HG02588 (cell line): ENCODE results near the gene MAD1L1.
"Not testable (repeated sequence)": the region's sequence is repeated elsewhere in the genome, so short reads cannot be mapped to it uniquely, and the experiment has no call there.

Experiments used
- ATAC-seq: cut with Tn5 transposase; IDR thresholded peaks from one replicate; pipeline ENCODE4 v1.9.1; 2021; ENCODE audit warnings: mild to moderate bottlenecking, moderate library complexity; ENCODE audit not compliant: unreplicated experiment

MAD1L1 gene

DNA sequence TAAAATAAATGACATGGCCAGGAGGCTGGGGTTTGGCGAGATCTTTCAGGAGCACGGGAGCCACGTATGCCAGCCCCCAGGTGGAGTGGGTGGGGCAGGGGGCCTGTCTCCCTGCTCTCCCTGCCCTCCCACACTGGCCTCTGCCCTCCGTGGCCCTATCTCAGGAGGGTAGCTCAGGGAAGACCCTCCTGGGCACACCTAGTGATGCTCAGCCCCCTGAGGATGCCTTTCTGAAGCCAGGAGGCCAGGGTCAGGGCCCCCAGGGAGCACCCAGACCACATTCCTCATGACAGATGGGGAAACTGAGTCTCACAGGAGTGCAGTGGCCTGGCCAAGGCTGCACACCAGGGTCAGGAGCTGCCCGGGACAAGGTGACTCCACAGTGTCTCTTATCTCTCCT lies 339.3 kb downstream of the MAD1L1 start:
- ATAC-seq: no peak

DNA sequence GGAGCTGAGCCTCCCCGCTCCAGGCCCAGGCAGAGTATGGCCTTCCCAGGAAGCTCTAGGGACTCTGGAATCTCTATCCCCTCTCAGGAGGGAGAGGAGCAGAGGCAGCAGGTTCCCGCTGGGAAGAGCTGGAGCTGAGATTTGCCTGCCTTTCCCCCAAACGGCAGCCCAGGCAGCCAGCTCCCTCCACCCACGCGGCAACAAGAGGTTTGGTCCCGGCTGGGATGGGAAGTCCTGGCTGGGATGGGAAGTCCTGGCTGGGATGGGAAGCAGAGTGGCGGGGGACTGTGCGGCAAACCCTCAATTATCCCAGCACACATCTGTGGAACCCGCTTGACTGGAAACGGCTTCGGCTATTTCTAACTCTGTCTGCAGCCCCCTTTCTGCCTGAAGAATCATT lies 339.7 kb downstream of the MAD1L1 start:
- ATAC-seq: no peak

GRCh38 chr7:1892011-1892965 lies 340.5 kb downstream of the MAD1L1 start:
- ATAC-seq: no peak

DNA sequence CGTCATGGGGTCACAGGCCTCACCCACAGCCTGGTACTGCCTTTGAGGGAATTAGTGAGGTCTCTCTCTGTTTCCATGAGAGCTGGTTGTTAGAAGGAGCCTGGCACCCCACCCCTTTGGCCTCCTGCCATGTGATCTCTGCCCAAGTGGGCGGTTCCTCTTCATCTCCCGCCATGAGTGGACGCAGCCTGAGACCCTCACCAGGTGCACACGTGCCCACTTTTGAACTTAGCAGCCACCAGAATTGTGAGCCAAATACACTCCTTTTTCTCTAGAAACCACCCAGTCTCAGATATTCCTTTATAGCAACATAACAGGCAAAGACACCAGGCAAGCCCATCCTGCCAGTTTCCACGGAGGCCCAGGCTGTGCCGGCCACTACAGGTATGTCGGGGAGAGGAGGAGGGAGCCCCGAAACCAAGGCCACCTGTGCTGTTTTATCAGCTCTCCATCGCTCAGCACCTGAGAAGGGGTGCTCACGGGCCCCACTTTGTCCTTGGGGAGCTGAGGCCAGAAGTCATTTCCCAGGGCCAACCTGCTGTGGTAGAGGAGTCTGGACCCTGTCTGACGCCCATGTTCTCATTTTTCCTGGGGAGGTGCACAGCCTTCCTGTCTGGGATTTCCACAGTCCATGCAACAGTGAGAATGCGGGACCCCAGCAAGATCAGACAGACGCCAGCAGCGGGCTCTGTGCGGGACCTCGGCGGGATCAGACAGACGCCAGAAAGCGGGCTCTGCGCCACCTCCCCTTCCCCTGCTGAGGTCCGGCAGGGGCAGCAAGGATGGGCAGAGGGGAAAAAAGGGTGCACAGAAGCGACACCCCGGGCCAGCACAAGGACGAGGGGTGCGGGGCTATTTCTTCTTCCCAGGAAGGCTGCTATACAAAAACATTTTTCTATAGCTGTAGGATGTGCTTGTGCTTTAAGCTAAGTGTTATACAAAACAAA lies 342.2 kb downstream of the MAD1L1 start:
- ATAC-seq: no peak

- ATAC-seq: no peak
Measured at GRCh38 chr7:1889556-1890181, 343.1 kb downstream of the MAD1L1 start.

GRCh38 chr7:1889091-1889490 lies 343.7 kb downstream of the MAD1L1 start:
- no peak for ATAC-seq

- ATAC-seq: no peak
Measured at GRCh38 chr7:1888425-1888824, 344.3 kb downstream of the MAD1L1 start.

DNA sequence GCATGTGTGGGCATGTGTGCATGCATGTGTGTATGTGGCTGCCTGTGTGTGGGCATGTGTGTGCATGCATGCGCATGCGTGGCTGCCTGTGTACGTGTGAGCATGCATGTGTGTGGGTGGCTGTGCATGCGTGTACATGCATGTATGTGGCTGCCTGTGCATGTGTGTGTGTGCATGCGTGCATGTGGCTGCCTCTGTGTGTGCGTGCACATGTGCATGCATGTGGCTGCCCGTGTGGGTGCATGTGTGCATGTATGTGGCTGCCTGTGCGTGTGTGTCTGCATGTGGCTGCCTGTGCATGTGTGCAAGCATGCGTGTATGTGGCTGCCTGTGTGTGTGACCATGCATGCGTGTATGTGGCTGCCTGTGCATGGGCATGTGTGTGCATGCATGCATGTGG lies 345.5 kb downstream of the MAD1L1 start:
- no peak for ATAC-seq

- ATAC-seq: no peak
Measured at GRCh38 chr7:1886361-1887064, 346.2 kb downstream of the MAD1L1 start.

DNA sequence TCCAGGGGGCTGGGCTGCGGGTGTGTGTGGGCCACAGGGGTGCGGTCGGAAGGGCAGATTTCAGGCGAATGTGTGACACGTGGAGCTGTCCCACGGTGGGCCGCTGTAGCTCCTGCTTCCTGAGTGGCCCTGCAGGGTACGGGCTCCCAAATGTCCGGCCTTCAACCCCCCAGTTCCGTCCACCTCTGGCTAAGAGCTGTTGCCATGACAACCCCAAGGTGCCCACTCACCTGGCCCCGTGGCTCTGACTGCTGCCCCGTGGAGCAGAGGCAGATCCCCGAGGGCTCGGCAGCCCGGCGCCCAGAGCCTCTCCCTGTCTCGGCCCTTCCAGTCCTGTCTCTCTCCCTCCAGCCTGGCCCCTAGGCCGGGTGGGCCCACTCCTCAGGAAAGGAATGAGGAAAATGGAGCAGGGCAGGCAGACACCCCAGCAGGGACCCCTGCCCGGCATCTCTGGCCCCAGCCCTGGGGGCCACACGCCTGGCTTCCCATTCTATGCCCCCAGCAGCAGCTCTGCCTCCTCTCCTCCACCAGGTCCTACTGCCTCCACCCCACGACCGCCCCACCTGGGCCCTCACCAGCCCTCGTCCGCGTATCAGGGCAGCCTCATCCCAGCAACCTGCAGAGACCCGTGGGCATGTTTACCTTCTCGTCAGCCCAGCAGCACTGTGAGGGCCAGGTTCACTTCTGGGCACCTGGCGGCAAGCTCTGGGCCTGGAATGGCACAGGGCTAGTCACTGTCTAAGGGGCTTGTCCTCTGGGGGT lies 347.1 kb downstream of the MAD1L1 start:
- no peak for ATAC-seq

DNA sequence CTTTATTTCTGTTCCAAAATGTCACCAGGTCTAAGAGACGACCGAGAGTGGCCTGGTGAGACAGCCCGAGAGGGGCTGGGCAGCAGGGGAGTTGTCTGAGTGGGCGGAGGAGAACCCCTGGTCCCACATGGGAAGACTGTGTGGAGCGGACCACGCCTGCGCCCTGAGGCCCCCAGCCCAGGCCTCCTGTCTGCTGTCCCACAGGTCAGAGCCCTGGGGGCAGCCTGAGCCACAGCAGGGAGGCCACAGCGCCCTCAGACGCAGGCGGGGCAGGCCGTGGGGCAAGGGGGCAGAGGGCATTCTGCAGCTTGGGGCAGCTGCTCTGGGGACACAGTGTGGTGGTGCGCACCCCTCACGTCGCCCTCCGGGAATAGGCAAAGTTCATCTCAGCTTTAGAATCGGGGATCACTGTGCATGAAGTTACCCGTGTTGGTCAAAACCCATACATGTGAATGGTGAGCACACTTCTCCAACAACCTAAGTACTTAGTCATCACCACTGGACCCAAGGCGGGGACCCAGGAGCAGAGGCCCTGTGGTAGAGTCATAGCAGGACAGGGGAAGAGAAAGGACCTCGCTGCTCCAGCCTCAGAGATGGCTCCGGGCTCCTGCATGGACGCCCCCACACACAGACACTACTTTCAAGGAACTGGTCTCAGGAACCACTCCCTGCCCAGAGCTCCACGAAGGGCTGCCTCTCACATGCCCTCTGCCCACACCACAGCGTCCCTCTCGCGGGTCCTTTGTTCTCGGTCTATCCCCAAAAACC lies 348.0 kb downstream of the MAD1L1 start:
- ATAC-seq: no peak

GRCh38 chr7:1883834-1884582 lies 348.7 kb downstream of the MAD1L1 start:
- no peak for ATAC-seq

- no peak for ATAC-seq
Measured at GRCh38 chr7:1883031-1883761, 349.5 kb downstream of the MAD1L1 start.

DNA sequence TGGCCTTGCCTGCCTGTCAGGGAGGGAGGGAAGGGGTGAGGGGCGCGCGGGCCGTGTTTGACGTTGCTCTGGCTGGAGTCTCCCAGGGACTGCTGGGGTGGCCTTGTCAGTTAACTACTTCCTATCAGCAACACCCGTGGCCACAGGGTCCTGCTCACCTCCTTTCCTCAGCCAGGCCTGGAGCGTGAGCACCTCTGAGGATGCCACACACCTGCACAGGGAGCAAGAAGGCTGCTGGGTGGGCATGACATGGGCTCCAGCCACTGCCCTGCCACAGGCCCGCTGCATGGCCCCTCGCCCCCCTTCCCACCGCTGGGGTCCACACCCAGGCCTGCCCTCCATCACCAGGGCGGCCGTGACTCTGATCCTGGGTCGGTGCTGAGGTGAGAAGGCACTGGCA lies 350.3 kb downstream of the MAD1L1 start:
- no peak for ATAC-seq

DNA sequence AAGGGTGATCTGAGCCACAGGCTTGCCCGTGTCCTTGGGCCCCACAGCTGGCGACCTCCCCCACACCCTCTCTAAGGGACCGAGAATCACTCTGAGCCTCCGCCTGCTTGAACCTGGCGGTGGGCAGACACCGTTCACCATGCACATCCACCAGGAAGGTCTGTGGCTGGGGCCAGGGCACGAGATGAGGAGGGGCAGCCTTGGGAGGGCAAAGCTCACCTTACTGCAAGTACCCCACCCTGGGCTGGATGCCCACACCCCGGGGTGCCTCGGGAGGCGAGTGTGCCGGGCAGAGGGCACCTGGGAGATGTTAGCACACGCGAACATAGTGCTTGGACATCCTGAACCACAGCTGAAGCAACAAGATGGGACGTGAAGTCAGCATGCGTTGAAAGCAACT lies 350.8 kb downstream of the MAD1L1 start:
- no peak for ATAC-seq

GRCh38 chr7:1876641-1877040 lies 356.1 kb downstream of the MAD1L1 start:
- not testable (repeated sequence) for ATAC-seq

DNA sequence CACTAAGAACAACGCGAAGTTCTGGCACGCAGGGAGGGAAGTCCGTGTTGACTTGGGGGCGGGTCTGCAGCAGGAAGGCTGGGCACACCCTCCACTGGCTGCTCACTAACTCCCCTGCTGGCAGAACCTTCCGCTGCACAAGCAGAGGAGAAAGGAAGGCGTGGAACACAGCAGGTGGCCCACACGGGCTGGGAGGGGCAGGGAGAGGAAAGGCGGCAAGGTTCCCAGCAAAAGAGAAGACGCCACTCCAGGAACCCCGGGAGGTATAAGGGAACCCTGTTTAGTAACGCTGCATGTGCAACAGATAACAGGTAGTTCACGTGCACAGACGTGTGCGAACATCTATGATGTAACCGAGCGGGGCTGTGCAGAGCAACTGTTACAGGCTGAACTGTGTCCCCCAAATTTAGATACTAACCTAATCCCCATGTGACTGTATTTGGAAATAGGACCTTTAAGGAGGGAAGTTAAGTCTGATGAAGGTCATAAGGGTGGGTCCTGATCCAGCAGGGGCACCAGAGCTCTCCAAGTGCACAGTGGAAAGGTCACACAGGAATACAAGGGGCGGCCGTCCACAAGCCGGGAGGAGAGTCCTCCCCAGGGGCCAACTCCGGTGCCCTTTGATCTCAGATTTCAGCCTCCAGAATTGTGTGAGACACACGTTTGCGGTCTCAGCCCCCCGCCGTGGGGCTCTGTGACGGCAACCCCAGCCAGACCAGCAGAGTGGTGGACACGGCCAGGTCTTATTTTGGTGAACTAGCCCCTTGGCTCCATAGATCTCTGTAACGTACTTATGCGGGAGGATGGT lies 357.1 kb downstream of the MAD1L1 start:
- ATAC-seq: not testable (repeated sequence)
